ENCODE data around the gene DENND1A. TPM values are rescaled to one million over a fixed set of nuclear protein-coding genes. Genes with fewer than 3 reads are reported as not detected.

DENND1A gene
- total RNA-seq, 1 donor from 2014 or later: 48.1 TPM

GRCh38 chr9:123495731-123496130 is 434.2 kb downstream of the DENND1A start:
- no peak overlapping the region for H3K4me2 ChIP-seq
- no peaks in the 10 kb centered on the region for H4K20me1 ChIP-seq (ENCODE audit: low read depth)
- H3K27me3 ChIP-seq: no peaks in the 10 kb centered on the region
- no peaks in the 10 kb centered on the region for H3F3A ChIP-seq (ENCODE audit: low read depth)
- TF ChIP-seq EZH2 (IDR thresholded peaks at IDR 0.05) (no peak), CTCF (IDR thresholded peaks at IDR 0.05) (no peak), EZH2phosphoT487 (IDR thresholded peaks at IDR 0.05) (no peak)
- peaks cover 6% of the 10 kb centered on the region for H3K27me3 Mint-ChIP-seq (ENCODE audit: insufficient read depth, low read depth)
- H3K9me3 Mint-ChIP-seq: no peaks in the 10 kb centered on the region
- no peaks in the 10 kb centered on the region for H3K4me1 ChIP-seq
- no peaks in the 10 kb centered on the region for H3K36me3 Mint-ChIP-seq
- no peak overlapping the region for H2AFZ ChIP-seq (replicated peaks)
- H3K4me3 ChIP-seq: no peak overlapping the region
- H3K4me3 Mint-ChIP-seq: no peak overlapping the region
- no peak for DNase-seq (ENCODE audit: low spot score)
- H3K9ac ChIP-seq: no peak overlapping the region
- H3K9me3 ChIP-seq (ENCODE audit: low read depth): no peaks in the 10 kb centered on the region
- H3K36me3 ChIP-seq: no peaks in the 10 kb centered on the region
- peaks cover 13% of the 10 kb centered on the region for H3K4me1 Mint-ChIP-seq
- no peak overlapping the region for H3K27ac ChIP-seq
- H3K79me2 ChIP-seq (ENCODE audit: low read depth): no peaks in the 10 kb centered on the region
- no peak overlapping the region for H3K27ac Mint-ChIP-seq

- H3K27me3 Mint-ChIP-seq (ENCODE audit: insufficient read depth, low read depth): peaks cover 6% of the 10 kb centered on the region
- Histone ChIP-seq H3K36me3 (no peaks in the 10 kb centered on the region), H3K79me2 (ENCODE audit: low read depth) (no peaks in the 10 kb centered on the region), H3K27ac (no peak overlapping the region), H3K9me3 (ENCODE audit: low read depth) (no peaks in the 10 kb centered on the region), H3K4me3 (no peak overlapping the region), H3K4me1 (peaks cover 13% of the 10 kb centered on the region), H3K4me2 (no peak overlapping the region), H3K27me3 (peaks cover 8% of the 10 kb centered on the region), H4K20me1 (ENCODE audit: low read depth) (peaks cover 15% of the 10 kb centered on the region), H3K9ac (no peak overlapping the region), H2AFZ (replicated peaks) (no peak overlapping the region), H3F3A (ENCODE audit: low read depth) (peaks cover 15% of the 10 kb centered on the region)
- H3K4me3 Mint-ChIP-seq: no peak overlapping the region
- H3K36me3 Mint-ChIP-seq: no peaks in the 10 kb centered on the region
- TF ChIP-seq CTCF (IDR thresholded peaks at IDR 0.05) (no peak), EZH2phosphoT487 (IDR thresholded peaks at IDR 0.05) (no peak)
- no peak overlapping the region for H3K27ac Mint-ChIP-seq
- H3K4me1 Mint-ChIP-seq: peaks cover 24% of the 10 kb centered on the region
- DNase-seq (ENCODE audit: low spot score): no peak
- H3K9me3 Mint-ChIP-seq: no peaks in the 10 kb centered on the region
Measured at GRCh38 chr9:123493627-123494026, 436.3 kb downstream of the DENND1A start.

- no peaks in the 10 kb centered on the region for H3K36me3 ChIP-seq
- Mint-ChIP-seq H3K9me3 (no peaks in the 10 kb centered on the region), H3K36me3 (no peaks in the 10 kb centered on the region), H3K4me3 (no peak overlapping the region), H3K27ac (no peak overlapping the region), H3K27me3 (ENCODE audit: insufficient read depth, low read depth) (peaks cover 13% of the 10 kb centered on the region), H3K4me1 (peaks cover 31% of the 10 kb centered on the region)
- H3K9me3 ChIP-seq (ENCODE audit: low read depth): no peaks in the 10 kb centered on the region
- H3K4me1 ChIP-seq: peaks cover 25% of the 10 kb centered on the region
- H3K27ac ChIP-seq: no peak overlapping the region
- no peak for TF ChIP-seq EZH2phosphoT487 (IDR thresholded peaks at IDR 0.05)
- TF ChIP-seq CTCF (IDR thresholded peaks at IDR 0.05): no peak
- no peak for TF ChIP-seq EZH2 (IDR thresholded peaks at IDR 0.05)
- peaks cover 27% of the 10 kb centered on the region for H4K20me1 ChIP-seq (ENCODE audit: low read depth)
- H2AFZ ChIP-seq (replicated peaks): no peak overlapping the region
- peaks cover 8% of the 10 kb centered on the region for H3K27me3 ChIP-seq
- no peak overlapping the region for H3K4me3 ChIP-seq
- H3K79me2 ChIP-seq (ENCODE audit: low read depth): no peaks in the 10 kb centered on the region
- no peak for DNase-seq (ENCODE audit: low spot score)
- H3F3A ChIP-seq (ENCODE audit: low read depth): peaks cover 26% of the 10 kb centered on the region
- no peak overlapping the region for H3K9ac ChIP-seq
- no peak overlapping the region for H3K4me2 ChIP-seq
Measured at GRCh38 chr9:123490688-123491087, 439.2 kb downstream of the DENND1A start.
